SK-N-SH (cell line): ENCODE data around the gene SMIM5.

ENCODE experiments used
- EP300 ChIP-seq, 2 experiments: IDR thresholded peaks; 2 replicates each; pipeline versions ENCODE4 v1.4.0 to v1.6.1; 2012; ENCODE audit warnings: borderline replicate concordance in 1 of 2, low read depth in 1 of 2, low read length in 1 of 2
- TAF1 ChIP-seq: IDR thresholded peaks from 2 replicates; pipeline ENCODE4 v1.6.1; 2012; ENCODE audit warnings: low read depth, mild to moderate bottlenecking, low read length, moderate library complexity, borderline replicate concordance
- TF ChIP-seq, protein P1 (sequence below): IDR thresholded peaks from 2 replicates; pipeline ENCODE4; 2012

DNA sequence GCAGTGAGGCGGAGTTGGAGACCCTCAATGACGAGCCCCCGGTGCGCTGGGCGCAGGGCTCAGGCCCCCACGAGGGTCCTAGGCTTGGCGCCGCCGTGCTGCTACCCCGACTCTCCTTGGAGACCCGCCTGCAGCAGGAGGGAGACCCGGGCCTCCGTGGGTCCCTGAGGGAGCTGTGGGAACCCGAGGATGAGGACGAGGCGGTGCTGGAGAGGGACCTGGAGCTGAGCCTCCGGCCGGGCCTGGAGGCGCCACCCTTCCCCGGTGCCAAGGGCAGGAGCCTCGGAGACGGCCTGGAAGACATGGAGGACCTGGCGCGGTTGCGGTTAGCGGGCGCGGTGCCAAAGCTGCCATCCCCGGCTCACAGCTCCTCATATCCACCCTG lies 43.3 kb upstream of the SMIM5 start:
- TF ChIP-seq EP300 (IDR thresholded peaks at IDR 0.05; ENCODE audit: borderline replicate concordance in 1 of 2, low read depth in 1 of 2, low read length in 1 of 2) (no peak), TAF1 (no peak)
- TF ChIP-seq, protein P1, sequence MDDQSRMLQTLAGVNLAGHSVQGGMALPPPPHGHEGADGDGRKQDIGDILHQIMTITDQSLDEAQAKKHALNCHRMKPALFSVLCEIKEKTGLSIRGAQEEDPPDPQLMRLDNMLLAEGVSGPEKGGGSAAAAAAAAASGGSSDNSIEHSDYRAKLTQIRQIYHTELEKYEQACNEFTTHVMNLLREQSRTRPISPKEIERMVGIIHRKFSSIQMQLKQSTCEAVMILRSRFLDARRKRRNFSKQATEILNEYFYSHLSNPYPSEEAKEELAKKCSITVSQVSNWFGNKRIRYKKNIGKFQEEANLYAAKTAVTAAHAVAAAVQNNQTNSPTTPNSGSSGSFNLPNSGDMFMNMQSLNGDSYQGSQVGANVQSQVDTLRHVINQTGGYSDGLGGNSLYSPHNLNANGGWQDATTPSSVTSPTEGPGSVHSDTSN = no peak
